HG03039 (cell line): ENCODE results near the gene STOX2.
"Not testable (repeated sequence)": the region's sequence is repeated elsewhere in the genome, so short reads cannot be mapped to it uniquely, and the experiment has no call there.

Source experiments
- ATAC-seq: cut with Tn5 transposase; IDR thresholded peaks from one replicate; pipeline ENCODE4 v1.9.1; 2021; ENCODE audit warnings: mild to moderate bottlenecking, moderate library complexity; ENCODE audit not compliant: unreplicated experiment

Gene STOX2

DNA sequence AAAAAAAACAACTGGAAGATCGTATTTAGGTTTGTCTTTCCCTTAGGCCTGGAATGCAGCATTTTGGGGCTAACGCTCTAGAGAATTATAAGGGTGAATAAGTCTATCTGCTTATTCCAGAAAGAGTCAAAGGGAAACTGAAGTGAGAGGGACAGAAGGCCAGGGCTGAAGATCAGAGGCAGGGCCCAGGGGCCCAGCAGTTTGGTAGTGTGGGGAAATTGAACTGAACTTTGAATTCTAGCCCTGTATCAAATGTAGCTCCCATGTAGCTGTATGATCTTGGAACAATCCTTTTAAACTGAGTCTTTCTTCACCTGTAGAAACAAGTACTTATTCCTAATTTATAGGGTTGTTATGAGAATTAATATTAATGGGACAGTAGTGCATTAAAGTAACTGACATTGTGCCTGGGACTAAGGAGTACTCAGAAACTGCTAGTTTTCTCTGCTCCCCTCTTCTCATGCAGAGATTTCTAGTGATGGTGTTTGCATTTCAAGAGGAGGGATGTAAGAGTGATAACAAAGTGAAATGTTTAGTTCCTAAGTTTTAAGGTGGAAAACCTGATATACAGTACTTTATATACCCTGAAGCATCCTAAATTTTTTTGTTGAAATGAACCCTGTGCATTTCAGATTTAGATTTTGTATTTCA, 30.4 kb downstream of the STOX2 start:
- ATAC-seq: no peak

DNA sequence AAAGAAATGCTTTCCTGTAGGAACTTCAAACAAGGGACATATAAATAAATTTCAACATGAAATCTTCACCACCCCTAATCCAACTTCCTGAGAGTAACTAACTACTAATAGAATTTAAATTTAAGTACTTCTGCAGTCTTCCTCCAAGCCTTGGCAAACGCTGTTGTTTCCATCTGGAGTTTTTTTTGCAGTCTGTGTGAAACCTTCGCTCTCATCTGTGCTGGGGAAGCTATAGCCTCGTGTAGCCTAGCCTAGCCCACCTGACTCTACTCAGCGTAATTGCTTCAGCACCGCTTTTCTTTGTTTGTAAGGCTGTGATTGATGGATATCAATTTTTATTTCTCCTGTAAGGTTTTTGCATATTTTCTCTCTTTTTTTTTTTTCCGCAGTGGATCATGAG, 30.9 kb downstream of the STOX2 start:
- ATAC-seq: no peak

DNA sequence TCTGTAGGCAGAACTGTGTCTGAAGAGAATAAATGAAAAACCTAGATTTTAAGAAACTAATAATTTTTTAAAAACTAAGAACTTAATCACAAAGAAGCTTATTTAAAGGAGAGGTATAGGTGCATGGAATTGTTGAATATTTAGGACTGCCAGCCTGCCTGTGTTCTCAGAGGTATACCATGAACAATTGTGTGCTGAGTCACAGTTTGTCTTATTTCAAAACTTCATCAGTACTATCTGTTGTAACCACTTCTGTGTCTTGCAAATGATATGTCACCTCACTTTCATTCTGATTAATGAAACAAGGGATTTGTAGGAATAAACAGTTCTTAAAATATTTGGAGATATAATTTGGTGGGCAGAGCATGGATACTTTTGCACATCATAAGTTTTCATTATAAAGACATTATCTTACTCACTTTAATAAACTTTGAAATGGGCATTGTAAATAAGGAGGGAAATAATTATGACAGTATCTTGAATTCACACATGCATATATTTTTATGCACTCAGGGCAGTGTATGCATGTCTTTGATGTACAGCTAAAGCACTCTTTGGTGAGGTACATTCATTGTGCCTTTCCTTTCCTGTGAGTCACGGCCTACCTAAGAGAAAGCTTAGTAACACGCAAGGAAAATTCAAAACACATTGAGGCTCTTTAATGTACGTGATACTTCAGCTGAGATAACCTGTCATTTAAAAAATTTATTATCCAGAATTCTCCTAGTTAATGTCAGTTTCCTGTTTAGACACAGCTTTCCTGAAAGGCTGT, 31.7 kb downstream of the STOX2 start:
- no peak for ATAC-seq

DNA sequence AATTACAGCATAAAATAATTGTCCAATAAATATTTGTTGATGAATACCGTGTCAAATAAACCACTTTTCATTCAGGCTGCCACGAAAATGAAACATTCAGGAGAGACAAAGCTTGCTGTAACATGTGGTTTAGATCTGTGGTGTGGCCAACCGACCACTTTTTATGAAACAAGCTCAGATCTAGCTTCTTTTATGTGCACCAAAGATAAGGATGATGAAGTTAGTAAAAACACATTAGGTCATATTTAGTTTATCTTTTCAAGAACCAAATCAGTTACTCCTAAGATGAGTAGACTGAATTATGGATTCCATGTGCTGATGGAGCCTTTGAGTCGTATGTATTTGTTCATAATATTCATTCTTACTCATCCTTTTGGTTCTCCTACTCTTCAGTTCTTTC, 35.8 kb downstream of the STOX2 start:
- ATAC-seq: no peak

DNA sequence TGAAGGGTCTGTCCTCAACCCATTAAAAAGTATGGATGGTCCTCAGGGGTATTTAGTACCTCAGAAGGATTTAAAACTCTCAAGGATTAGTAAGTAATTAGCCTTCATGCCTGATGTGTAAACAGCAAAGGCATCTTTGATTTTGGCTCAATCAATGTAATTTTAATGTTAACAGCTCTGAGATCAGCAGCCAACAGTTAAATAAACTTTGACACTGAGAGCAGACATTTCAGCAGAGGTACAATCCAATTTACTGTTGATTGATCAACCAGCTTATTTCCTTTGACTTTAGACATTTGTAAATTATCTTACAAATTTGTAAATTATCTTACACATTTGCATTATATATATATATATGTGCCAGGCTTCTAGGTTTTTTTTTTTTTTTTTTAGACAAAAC, 36.9 kb downstream of the STOX2 start:
- no peak for ATAC-seq

DNA sequence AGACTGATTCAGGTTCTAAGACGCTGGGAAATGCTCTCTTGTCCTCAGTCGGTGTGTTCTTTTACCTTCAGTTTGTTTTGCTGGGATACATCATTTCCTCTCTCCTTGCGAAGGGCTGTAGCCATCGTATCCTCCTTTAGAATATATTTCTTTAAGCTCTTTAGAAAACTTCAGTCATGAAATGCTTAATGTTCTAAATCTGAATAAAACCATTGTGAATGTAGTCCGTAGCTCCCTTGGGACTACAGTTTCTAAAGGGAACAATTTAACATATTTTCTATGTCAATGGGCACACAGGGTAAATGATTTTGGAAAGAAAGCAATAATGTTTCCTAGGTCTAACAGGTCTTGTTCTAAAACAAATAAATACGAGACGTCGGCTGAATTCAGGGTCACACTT, 40.6 kb downstream of the STOX2 start:
- ATAC-seq: no peak

DNA sequence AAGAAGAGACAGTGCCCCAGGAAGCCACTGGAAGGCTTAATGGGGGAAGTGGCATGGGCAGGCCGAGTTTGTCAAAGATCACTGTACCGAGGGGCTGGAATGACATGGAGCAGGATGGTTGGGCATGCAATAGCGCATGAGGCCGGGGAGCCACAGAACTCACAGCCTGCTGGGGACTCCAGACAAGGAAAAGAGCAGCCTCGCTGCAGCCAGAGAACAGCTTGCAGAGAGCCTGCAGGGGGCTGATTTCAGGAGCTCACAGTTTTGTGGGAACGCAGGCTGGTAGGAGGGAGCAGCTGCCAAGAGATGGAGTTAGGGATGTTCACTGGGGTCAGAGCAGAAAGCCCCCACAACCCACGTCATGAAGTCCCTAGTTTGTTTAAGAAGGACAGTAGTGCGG, 45.4 kb downstream of the STOX2 start:
- no peak for ATAC-seq

DNA sequence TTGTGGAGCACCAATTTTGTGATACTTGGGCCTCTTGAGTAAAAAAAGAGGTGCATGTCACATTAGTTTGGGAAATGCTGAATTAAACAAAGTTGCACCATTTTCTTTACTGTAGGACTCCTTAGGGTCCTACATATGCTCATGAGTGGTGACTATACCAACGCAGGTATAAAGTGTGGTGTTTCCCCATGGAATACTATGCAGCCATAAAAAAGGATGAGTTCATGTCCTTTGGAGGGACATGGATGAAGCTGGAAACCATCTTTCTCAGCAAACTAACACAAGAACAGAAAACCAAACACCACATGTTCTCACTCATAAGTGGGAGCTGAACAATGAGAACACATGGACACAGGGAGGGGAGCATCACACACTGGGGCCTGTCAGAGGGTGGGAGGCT, 47.5 kb downstream of the STOX2 start:
- ATAC-seq: not testable (repeated sequence)

DNA sequence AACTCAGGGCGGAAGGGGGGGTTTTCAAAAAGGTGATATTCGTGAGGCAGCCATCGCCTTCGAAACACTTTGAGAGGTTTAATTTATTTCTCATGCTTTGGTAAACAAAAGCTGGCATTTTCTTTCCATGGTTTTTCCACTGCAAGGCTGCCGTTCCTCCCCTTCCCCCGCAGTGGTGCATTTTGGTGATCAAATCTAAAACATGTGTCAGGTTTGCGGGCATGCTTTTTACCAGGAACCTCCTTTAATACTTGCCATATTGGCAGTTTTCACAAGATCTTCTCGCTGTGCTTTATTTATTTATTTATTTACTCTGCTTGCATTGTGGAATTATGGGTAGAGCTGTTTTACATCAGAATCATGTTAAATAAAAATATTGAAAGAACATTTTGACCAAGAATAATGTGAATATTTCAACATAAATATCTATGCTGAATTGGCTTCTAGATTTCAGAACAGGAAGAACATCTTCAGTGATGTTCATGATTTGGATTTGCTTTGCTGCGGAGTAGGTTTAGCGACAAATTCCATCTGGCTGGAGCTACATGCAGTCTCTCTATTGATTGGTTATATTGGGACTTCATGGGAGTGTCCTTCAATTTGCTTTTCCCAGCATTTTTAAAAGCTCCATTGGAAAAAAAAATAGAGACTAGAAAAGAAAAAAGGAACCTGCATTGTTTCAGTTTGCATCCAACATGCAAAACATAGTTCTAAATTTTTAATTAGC, 54.4 kb downstream of the STOX2 start:
- ATAC-seq: no peak

DNA sequence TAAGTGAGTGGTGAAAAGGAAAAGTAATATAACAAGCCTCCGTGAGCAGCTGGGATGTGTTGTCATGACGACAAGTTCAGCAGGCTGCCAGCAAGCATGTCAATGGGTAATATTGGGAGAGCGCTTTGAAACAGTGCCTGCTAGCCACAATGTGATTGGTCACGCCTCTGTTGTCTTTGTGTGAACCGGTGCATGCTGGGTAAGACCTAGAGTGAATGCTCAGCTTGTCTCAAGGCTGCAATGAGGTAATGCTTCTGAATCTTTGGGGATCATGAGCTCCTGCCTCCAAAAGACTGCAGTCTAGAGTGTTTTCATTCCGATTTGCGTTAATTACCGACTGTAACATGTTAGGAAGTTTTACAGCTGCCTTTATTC, 54.9 kb downstream of the STOX2 start:
- no peak for ATAC-seq

DNA sequence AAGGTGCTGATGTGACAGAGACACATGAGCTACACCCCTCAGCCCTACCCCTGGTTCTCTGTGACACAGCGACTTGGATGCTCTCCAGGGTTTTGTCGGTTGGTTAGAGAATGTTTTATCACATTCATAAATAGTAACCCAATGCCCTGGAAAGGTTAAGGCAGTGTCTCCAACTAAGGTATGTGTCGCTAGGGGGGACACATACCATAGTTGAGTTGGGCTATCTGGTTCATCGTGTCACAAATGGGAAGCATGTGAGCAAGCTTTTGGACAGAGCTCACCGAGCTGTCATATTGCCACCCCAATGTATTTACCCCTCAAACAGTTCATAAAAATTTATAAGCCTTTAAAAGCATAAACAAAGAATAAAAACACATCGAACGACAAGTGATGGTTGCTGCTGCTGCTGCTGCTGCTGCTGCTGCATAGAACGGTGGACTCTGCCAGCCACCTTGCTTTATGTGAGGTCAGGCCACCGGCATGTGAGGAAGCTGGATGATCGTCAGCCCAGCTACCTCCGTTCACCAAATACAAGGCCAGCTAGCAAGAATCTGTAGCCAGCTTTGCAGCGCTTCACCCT, 55.9 kb downstream of the STOX2 start:
- ATAC-seq: no peak

DNA sequence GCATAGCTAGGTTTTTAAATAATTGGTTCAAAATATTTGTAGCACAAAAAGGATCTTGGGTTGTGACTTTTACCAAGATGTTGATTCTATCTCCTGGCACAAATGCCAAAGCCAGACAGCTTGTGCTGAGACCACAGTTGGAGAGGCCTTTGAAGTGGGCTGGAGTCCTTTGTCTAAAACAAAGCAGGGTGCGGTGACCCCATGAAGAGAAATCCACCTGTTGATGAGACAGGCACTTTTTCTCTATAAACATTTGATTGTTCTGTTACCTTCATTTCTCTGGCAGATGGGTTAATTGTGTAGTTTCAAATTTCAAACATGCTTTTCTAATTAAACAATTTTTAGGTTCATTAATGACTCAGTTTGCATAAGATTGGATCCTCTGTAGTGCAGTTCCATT, 56.7 kb downstream of the STOX2 start:
- no peak for ATAC-seq

DNA sequence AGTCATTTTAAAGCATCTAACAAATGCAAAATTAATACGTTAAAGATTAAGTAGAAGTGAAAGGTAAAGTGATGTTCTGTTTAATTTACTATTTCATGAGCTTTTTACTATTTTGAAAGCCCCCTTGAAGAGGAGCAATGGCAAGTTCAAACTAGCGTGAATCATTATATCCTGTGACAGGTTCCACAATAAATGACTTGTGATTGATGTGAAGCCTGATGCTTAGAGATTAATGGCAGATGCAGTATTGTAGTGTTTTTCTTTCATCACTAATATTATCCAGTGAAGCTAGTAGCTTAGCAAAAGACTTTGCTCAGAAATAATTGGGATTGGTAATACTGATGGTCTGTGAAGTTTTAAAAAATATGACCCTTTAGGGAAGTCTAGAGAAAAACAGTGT, 57.3 kb downstream of the STOX2 start:
- no peak for ATAC-seq

DNA sequence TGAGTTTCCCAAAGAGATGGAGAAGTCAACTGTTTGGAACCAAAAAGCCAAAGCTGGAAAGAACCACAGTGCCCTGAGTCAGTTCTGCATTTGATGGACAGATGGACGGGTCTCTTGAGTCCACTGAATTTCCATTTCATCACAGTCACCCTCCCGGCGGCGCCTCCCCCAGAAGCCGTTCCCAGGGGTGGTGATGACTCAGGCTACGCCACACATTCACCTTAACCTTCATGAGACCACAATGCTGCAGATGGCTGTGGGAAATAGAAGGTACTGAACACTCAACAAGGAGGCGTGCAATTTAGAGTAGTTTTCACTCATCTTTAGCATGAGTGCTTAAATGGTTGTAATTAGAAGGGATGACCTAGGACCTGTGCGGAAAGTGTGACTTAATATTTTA, 61.3 kb downstream of the STOX2 start:
- ATAC-seq: no peak

DNA sequence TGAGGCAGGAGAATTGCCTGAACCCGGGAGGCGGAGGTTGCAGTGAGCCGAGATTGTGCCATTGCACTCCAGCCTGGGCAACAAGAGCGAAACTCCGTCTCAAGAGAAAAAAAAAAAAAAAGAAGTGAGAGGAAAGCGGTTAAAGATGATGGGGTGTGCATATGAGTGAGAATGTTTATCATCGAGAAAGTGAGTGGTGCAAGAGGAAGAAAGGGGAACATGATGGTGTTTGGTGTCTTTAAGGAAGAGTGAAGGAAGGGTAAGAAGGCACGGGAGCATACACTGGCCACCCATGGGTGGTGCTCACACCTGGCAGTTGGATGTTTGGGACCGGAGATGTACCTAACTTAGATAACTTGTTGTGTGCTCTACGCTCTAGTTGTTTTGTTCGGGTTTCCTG, 62.2 kb downstream of the STOX2 start:
- ATAC-seq: no peak

DNA sequence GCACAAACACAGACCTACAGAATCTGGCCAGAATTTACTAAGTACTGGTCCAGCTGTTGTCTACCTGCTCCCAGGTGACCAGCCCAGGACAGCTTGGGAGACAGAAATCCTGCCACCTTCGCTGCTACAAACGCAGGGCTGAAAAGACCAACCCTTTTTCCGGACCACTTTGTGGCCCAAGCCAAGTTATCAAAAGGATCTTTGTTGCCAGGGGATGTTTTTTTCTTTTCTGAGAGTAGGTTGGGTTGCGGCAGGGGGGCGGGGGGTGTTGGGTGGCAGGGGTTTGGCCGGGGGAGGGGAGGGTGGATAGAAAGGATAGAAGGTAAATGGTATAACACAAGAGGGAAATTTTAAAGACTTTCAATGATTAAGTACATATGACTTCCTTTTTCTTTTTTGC, 63.4 kb downstream of the STOX2 start:
- no peak for ATAC-seq

DNA sequence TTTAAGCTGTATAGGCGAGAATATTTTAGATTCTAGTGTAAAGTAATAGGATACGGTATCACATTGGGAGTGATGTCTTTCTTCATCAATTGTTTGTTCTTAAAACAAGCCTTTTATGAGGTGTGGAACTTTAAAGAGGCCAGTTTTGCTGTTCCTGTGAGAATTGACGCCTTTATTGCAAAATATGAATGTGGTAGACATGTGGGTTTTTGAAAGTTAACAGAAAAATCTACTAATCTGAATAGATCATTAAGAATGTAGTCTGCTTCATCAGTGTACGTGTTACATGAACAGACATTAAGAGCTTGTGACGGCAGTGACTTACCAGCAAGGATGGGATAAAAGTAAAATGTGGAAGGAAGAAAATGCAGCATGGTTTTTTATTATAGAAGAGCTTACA, 63.8 kb downstream of the STOX2 start:
- no peak for ATAC-seq

DNA sequence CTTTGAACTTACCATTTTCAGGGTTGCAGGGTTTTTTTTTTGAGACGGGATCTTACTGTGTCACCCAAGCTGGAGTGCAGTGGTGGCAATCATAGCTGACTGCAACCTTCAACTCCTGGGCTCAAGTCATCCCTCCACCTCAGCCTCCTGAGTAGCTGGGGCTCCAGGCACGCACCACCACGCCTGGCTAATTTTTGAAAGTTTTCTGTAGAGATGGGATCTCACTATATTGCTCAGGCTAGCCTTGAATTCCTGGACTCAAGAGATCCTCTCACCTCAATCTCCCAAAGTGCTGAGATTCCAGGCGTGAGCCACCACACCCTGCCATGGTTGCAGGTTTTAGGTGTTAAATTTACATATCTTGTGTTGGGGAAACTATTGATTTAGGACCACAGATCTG, 64.5 kb downstream of the STOX2 start:
- ATAC-seq: no peak

DNA sequence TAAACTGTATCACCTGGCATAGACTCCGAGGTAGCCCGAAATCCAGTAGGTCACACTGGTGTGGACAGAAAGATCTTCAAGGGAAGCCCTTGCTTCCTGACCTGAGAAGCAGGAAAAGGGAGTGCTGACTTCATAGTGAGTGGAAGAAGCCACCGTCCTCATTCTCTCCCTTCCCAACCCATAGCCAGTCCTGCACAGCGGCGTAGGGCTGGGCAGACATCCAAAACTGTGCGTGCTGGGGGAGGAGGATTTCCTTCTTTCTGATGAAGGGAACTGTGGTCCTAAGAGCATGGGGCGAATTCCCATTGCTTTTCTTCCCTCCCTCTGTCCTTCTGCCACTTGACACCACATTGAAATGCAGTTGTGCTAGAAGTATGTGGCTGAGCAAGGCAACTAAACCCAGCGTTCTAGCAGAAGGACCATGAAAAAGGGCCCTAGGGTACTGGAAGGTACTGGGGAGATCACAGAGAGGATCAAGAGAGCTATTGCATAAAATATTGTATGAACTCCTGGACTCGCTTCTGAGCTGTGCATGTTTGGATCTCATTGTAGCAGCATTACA, 66.9 kb downstream of the STOX2 start:
- ATAC-seq: no peak

DNA sequence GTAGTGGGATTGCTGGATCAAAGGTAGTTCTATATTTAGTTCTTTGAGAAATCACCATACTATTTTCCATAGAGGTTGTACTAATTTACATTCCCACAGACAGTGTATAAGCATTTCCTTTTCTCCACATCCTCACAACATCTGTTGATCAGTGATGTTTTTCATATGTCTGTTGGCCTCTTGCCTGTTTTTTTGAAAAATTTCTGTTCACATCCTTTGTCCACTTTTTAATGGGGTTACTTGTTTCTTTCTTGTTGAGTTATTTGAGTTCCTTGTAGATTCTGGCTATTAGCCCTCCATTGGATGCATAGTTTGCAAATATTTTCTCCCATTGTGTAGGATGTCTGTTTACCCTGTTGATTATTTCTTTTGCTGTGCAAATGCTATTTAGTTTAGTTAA, 72.6 kb downstream of the STOX2 start:
- ATAC-seq: no peak

DNA sequence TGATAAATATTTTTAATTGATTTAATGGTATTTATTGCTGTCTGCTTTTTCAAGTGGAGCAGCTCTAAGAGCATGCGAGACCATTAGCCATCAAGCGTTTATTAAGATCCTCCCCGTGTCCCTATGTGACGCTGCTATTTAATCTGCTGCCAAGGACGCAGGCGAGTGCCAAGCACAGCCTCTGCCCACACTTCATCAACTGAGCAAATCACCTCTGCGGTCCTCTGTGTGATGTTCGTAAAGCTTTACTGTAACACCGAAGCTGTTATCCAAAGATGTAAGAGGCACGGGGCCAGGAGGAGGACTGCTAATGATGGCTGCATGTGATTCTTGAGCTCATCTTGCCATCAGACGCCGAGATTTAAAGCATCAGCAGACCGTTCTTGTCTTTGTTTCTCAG, 79.5 kb downstream of the STOX2 start:
- no peak for ATAC-seq

DNA sequence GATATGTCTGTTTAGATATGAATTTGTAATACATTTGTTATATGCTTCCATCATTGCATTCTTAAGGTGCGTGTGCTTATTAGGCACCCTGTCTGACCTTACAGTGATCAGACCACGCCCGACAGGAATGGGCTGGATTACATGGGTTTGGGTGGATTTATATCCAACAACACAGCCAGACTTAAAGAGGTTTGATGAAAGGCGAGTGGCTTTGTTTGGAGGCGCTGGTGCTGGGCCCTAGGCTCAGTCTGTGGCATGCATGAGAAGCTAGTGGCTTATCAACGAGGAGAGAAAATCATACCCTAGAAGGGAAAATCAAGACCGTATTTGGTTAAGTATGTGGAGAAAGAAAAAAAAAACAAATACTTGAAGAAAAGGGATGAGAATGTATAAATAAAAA, 80.7 kb downstream of the STOX2 start:
- no peak for ATAC-seq
